Prostate gland (tissue), 2 donors: ENCODE data around the gene ENTPD1. TPM values are rescaled to one million over a fixed set of nuclear protein-coding genes. Genes with fewer than 3 reads are reported as not detected.

Experiments used
- DNase-seq: peaks from one replicate; pipeline ENCODE4 v3.0.0-alpha.2; 2019; ENCODE audit warnings: low spot score
- H3K27ac ChIP-seq, 2 donors: fragments of 200-600 bp; sonication (generic); 2 replicates each; pipeline ENCODE4 v1.5.1; 2017 to 2019
- H3K27me3 ChIP-seq: fragments of 200-600 bp; sonication (generic); replicated peaks from 2 replicates; pipeline ENCODE4 v1.5.1; 2019; ENCODE audit not compliant: insufficient read depth
- H3K36me3 ChIP-seq, 2 donors: fragments of 200-600 bp; sonication (generic); 1 replicate in 1 of 2; 2 replicates in 1 of 2; pipeline versions ENCODE4 v1.5.1 to v1.8.1; 2017 to 2019
- H3K4me1 ChIP-seq: fragments of 200-600 bp; sonication (generic); replicated peaks from 2 replicates; pipeline ENCODE4 v1.5.1; 2019
- H3K4me3 ChIP-seq, 2 donors: fragments of 200-600 bp; sonication (generic); 2 replicates each; pipeline ENCODE4 v1.5.1; 2017 to 2019
- H3K9me3 ChIP-seq: fragments of 200-600 bp; sonication (generic); 2 replicates; pipeline ENCODE4 v1.5.1; 2017
- CTCF ChIP-seq, 4 experiments: fragments of 200-600 bp in 2 of 4; fragments of 450-650 bp in 2 of 4; sonication (generic) in 2 of 4; IDR thresholded peaks; 1 replicate in 3 of 4; 2 replicates in 1 of 4; pipeline ENCODE4 v1.5.1; 2016 to 2019; ENCODE audit warnings: antibody characterized with exemption in 4 of 4, mild to moderate bottlenecking in 2 of 4, moderate library complexity in 2 of 4
- POLR2A ChIP-seq: fragments of 450-650 bp; IDR thresholded peaks from one replicate; pipeline ENCODE4 v1.6.1; 2016; ENCODE audit warnings: antibody characterized with exemption, mild to moderate bottlenecking
- POLR2AphosphoS5 ChIP-seq: sonication (generic); formaldehyde crosslinking; IDR thresholded peaks from one replicate; pipeline ENCODE4 v1.6.1; 2017; ENCODE audit warnings: antibody characterized with exemption
- WGBS: methylation state at CpG from one replicate; pipeline ENCODE4 v1.1.5; 2018; 5-methylcytosine and 5-hydroxymethylcytosine counted together
- intact Hi-C: fragments of 100-400 bp; cut with DNase I; formaldehyde crosslinking; loops from one replicate; pipeline ENCODE4 v1.14.2; 2022
- total RNA-seq, 2 donors: library from RNA; depleted of rRNA; stranded (reverse); fragments of >200 nt; gene quantifications; one replicate each; pipeline ENCODE4 v1.1.0, GENCODE V29; 2016

The ENTPD1 gene
- total RNA-seq, 2 donors from 2014 or later, result 7.0 to 9.3 TPM

GRCh38 chr10:95864906-95865813 is 109.2 kb downstream of the ENTPD1 start:
- Histone ChIP-seq H3K4me1 (no peaks in the 10 kb centered on the region), H3K4me3 (no peak overlapping the region), H3K27ac (no peak overlapping the region), H3K9me3 (no peaks in the 10 kb centered on the region), H3K27me3 (no peaks in the 10 kb centered on the region), H3K36me3 (no peaks in the 10 kb centered on the region)
- TF ChIP-seq POLR2A, result no peak
- no peak for TF ChIP-seq POLR2AphosphoS5
- peak in 3 of 4 experiments; percentile 34 to 41 (median 38) for TF ChIP-seq CTCF (IDR thresholded peaks at IDR 0.05)
- intact Hi-C loops, result loop anchor here (1.0 kb wide), 1 partner anchor 171 kb away; no protein-coding TSS in a partner anchor
- DNase-seq, result no peak
- WGBS, result 45% methylated on average over 7 of the region's 7 CpGs

GRCh38 chr10:95865814-95866466 is 110.0 kb downstream of the ENTPD1 start:
- no peaks in the 10 kb centered on the region for H3K36me3 ChIP-seq
- no peaks in the 10 kb centered on the region for H3K9me3 ChIP-seq
- H3K27me3 ChIP-seq, result no peaks in the 10 kb centered on the region
- intact Hi-C loops, result loop anchor here (1.0 kb wide), 1 partner anchor 172 kb away; no protein-coding TSS in a partner anchor
- no peak for TF ChIP-seq POLR2A
- no peak for TF ChIP-seq POLR2AphosphoS5
- no peaks in the 10 kb centered on the region for H3K4me1 ChIP-seq
- DNase-seq, result no peak
- WGBS, result 58% methylated on average over 6 of the region's 6 CpGs
- no peak overlapping the region for H3K4me3 ChIP-seq
- no peak overlapping the region for H3K27ac ChIP-seq

GRCh38 chr10:95866467-95866842 is 110.5 kb downstream of the ENTPD1 start:
- no peak overlapping the region for H3K4me3 ChIP-seq
- no peaks in the 10 kb centered on the region for H3K27me3 ChIP-seq
- no peak overlapping the region for H3K27ac ChIP-seq
- no peaks in the 10 kb centered on the region for H3K4me1 ChIP-seq
- no peak for TF ChIP-seq POLR2A
- no peak for TF ChIP-seq CTCF (IDR thresholded peaks at IDR 0.05)
- TF ChIP-seq POLR2AphosphoS5, result no peak
- WGBS, result 37% methylated on average over 2 of the region's 2 CpGs
- intact Hi-C loops, result no loop called here
- H3K9me3 ChIP-seq, result no peaks in the 10 kb centered on the region
- no peak for DNase-seq
- no peaks in the 10 kb centered on the region for H3K36me3 ChIP-seq

- 87% methylated on average over 4 of the region's 4 CpGs for WGBS
- intact Hi-C loops, result no loop called here
- no peak for DNase-seq
- no peaks in the 10 kb centered on the region for H3K9me3 ChIP-seq
- no peak overlapping the region for H3K27ac ChIP-seq
- H3K4me3 ChIP-seq, result no peak overlapping the region
- H3K4me1 ChIP-seq, result no peaks in the 10 kb centered on the region
- TF ChIP-seq POLR2AphosphoS5 (no peak), POLR2A (no peak), CTCF (IDR thresholded peaks at IDR 0.05) (no peak)
- no peaks in the 10 kb centered on the region for H3K36me3 ChIP-seq
- no peaks in the 10 kb centered on the region for H3K27me3 ChIP-seq
Observed at GRCh38 chr10:95867866-95868265, 111.9 kb downstream of the ENTPD1 start.

GRCh38 chr10:95872158-95872711 is 116.3 kb downstream of the ENTPD1 start:
- TF ChIP-seq POLR2AphosphoS5, result no peak
- TF ChIP-seq POLR2A, result no peak
- TF ChIP-seq CTCF (IDR thresholded peaks at IDR 0.05), result no peak
- WGBS, result 0% methylated on average over 2 of the region's 2 CpGs
- H3K36me3 ChIP-seq, result no peaks in the 10 kb centered on the region

More at GRCh38 chr10:95872158-95872711, 116.3 kb downstream of the ENTPD1 start:
- Histone ChIP-seq H3K27me3 (no peaks in the 10 kb centered on the region), H3K4me1 (no peaks in the 10 kb centered on the region), H3K9me3 (no peaks in the 10 kb centered on the region), H3K4me3 (no peak overlapping the region), H3K27ac (no peak overlapping the region)
- intact Hi-C loops, result no loop called here
- DNase-seq, result no peak
